Karpas-422 (cell line): ENCODE data around the gene WDR76. TPM values are rescaled to one million over a fixed set of nuclear protein-coding genes. Genes with fewer than 3 reads are reported as not detected.

ENCODE experiments used
- DNase-seq: peaks from one replicate; pipeline ENCODE4 v3.0.0-alpha.2; 2015
- H2AFZ ChIP-seq: fragments of 200-600 bp; sonication (generic); 2 replicates; pipeline ENCODE4 v1.6.1; 2014; ENCODE audit warnings: antibody characterized with exemption, low read length, mixed read lengths
- H3K27ac ChIP-seq: fragments of 200-600 bp; sonication (generic); 2 replicates; pipeline ENCODE4 v1.5.1; 2014; ENCODE audit warnings: mild to moderate bottlenecking, low read length, moderate library complexity
- H3K27me3 ChIP-seq: fragments of 200-600 bp; sonication (generic); 2 replicates; pipeline ENCODE4 v1.6.1; 2014; ENCODE audit warnings: low read length, mixed read lengths
- H3K36me3 ChIP-seq: fragments of 200-600 bp; sonication (generic); 2 replicates; pipeline ENCODE4 v1.6.1; 2014; ENCODE audit warnings: low read length, mixed read lengths; ENCODE audit not compliant: insufficient read depth
- H3K4me1 ChIP-seq: fragments of 200-600 bp; sonication (generic); 2 replicates; pipeline ENCODE4 v1.6.1; 2014; ENCODE audit warnings: mild to moderate bottlenecking, low read length, mixed read lengths
- H3K4me2 ChIP-seq: fragments of 200-600 bp; sonication (generic); 2 replicates; pipeline ENCODE4 v1.6.1; 2014; ENCODE audit warnings: low read length, low read depth, mild to moderate bottlenecking; ENCODE audit not compliant: poor library complexity, severe bottlenecking
- H3K4me3 ChIP-seq: fragments of 200-600 bp; sonication (generic); 2 replicates; pipeline ENCODE4 v1.5.1; 2014; ENCODE audit warnings: mild to moderate bottlenecking, antibody characterized with exemption, low read length, mixed read lengths
- H3K79me2 ChIP-seq: fragments of 200-600 bp; sonication (generic); 2 replicates; pipeline ENCODE4 v1.6.1; 2014; ENCODE audit warnings: mild to moderate bottlenecking, low read length, mixed read lengths
- H3K9ac ChIP-seq: fragments of 200-600 bp; sonication (generic); 2 replicates; pipeline ENCODE4 v1.6.0; 2014; ENCODE audit warnings: low read length
- H3K9me2 ChIP-seq: fragments of 200-600 bp; sonication (generic), shearing (Covaris generic); replicated peaks from 2 replicates; pipeline ENCODE4 v1.6.0; 2014; ENCODE audit warnings: mild to moderate bottlenecking, low read length, moderate library complexity; ENCODE audit not compliant: insufficient read depth
- H3K9me3 ChIP-seq: fragments of 300-700, 200-600 bp; sonication (generic); 2 replicates; pipeline ENCODE4 v1.6.1; 2014; ENCODE audit warnings: low read length, mixed read lengths
- H4K20me1 ChIP-seq: fragments of 200-600 bp; sonication (generic); 2 replicates; pipeline ENCODE4 v1.6.1; 2014; ENCODE audit warnings: mild to moderate bottlenecking, antibody characterized with exemption, low read length, low read depth; ENCODE audit not compliant: insufficient read depth
- total RNA-seq: library from RNA; depleted of rRNA; stranded (reverse); fragments of >200 nt; shearing (Covaris generic); gene quantifications from 2 replicates; pipeline ENCODE4 v1.2.3, GENCODE V29; 2014; ENCODE audit warnings: low replicate concordance; rRNA removed

The WDR76 gene
- total RNA-seq = 39.9 and 43.8 TPM in 2 replicates

DNA sequence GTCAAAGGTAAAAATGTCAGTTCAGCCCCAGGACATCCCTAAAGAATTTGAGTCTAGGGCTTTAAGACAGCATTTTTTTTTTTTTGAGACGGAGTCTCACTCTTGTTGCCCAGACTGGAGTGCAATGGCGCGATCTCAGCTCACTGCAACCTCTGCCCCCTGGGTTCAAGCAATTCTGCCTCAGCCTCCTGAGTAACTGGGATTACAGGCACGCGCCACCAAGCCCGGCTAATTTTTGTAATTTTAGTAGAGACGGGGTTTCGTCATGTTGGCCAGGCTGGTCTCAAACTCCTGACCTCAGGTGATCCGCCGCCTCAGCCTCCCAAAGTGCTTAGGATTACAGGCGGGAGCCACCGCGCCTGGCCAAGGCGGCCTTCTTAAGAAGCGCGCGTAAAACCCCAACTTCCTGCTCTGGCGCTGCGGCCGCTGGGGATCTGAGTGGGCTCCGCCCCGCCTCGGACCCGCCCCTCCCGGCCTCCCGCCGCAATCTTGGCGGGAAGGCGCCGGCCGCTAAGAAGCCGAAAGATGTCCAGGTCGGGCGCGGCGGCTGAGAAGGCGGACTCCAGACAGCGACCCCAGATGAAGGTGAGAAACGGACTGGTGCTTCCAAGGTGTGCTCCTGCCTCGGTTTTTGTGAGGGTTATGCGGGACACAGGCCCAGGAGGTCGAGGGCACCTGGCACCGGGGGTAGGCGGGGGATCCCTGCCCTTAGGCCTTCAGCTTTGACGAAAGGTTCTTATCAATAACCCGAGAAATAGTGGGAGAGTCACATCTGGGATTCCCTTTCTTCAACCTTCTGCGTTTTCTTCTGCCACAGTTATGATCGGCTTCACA, at the start of gene WDR76:
TSS of gene WDR76 (plus strand) at position 495 of the 834 bp plus-strand sequence. CDS start at position 526, 31 bp downstream.
- Histone ChIP-seq H3K79me2 (peaks cover 73% of the 10 kb centered on the region), H3K4me2 (peak within 1 kb of the TSS; percentile 74), H2AFZ (no peak within 1 kb of the TSS), H3K9ac (peak within 1 kb of the TSS; percentile 83), H3K4me1 (peaks cover 67% of the 10 kb centered on the region), H3K9me2 (no peaks in the 10 kb centered on the region), H3K27ac (peak within 1 kb of the TSS; percentile 85), H4K20me1 (no peaks in the 10 kb centered on the region), H3K27me3 (no peaks in the 10 kb centered on the region), H3K4me3 (peak within 1 kb of the TSS; percentile 72), H3K36me3 (peaks cover 28% of the 10 kb centered on the region), H3K9me3 (no peaks in the 10 kb centered on the region)
- peak; percentile 96 for DNase-seq

DNA sequence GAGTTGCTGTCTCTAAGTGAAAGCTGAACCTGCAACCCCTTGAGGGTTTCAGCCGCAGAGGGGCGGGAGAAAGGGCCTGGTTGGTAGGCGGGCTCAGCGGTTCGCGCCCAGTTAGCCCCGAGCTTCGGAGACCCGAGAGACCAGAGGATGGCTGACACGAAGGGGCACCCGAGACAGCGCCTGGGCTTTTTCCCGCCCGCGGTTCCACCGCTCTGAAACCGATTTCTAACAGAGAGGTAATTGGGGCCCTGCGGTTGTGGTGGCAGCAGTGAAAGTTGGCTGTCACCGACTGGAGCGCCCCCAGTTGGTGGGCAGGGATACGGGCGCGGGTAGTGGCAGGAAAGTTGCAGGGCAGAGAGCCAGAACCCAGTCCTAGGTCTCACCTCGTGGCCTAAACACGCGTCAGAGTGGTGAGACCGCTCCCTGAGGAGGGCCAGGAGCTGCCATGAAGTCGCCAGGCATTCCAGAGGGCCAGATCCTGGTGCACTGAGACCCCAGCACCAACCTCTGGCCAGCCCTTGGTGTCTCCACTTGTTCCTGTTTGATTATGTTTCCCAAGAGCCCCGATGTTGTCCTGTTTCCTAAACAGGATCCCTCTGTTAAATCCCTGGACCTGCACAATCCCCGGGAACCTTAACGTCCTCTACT, 49.4 kb upstream of the WDR76 start:
- H4K20me1 ChIP-seq = peaks cover 20% of the 10 kb centered on the region
- H3K9me3 ChIP-seq = no peaks in the 10 kb centered on the region
- peaks cover 64% of the 10 kb centered on the region for H3K4me1 ChIP-seq
- peak overlapping the region; percentile 96 for H3K4me3 ChIP-seq
- H3K9ac ChIP-seq = peak overlapping the region; percentile 100
- H3K4me2 ChIP-seq = peak overlapping the region; percentile 95
- no peaks in the 10 kb centered on the region for H3K9me2 ChIP-seq
- peak overlapping the region; percentile 99 for H3K27ac ChIP-seq
- H3K36me3 ChIP-seq = peaks cover 29% of the 10 kb centered on the region
- no peaks in the 10 kb centered on the region for H3K27me3 ChIP-seq
- no peak overlapping the region; the same call in 1 of the 2 replicates for H2AFZ ChIP-seq
- peaks cover 26% of the 10 kb centered on the region for H3K79me2 ChIP-seq
- DNase-seq = peak; percentile 97

DNA sequence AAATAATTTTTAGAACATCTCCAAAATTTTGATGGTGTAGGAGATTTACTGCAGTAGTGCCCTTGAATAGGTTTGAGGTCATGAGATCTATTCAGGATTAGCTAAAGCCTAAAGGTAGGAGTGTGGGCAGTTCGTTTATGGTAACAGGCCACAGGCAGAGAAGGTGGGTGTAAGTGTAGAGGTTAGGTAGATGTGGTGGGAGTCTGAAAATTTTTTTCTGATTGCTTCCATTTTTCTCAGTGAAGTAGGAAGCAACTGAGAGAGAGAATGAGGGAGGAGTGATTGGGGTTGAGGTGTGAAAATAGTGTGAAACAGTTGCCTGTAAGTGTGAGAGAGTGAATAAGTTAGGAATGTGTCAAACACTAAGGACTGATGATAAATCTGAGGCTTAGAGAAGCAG, 47.8 kb upstream of the WDR76 start:
- Histone ChIP-seq H4K20me1 (peaks cover 17% of the 10 kb centered on the region), H3K27me3 (no peaks in the 10 kb centered on the region), H3K4me1 (peaks cover 50% of the 10 kb centered on the region), H2AFZ (no peak overlapping the region), H3K4me2 (no peak overlapping the region), H3K79me2 (peaks cover 26% of the 10 kb centered on the region), H3K9ac (no peak overlapping the region), H3K36me3 (peaks cover 18% of the 10 kb centered on the region), H3K9me3 (no peaks in the 10 kb centered on the region), H3K27ac (peak overlapping the region; percentile 48; the same call in 1 of the 2 replicates), H3K4me3 (no peak overlapping the region), H3K9me2 (no peaks in the 10 kb centered on the region)
- DNase-seq = no peak

GRCh38 chr15:43789409-43789808, 37.4 kb upstream of the WDR76 start:
- peaks cover 23% of the 10 kb centered on the region for H3K36me3 ChIP-seq
- peaks cover 54% of the 10 kb centered on the region for H3K4me1 ChIP-seq
- H3K27me3 ChIP-seq = no peaks in the 10 kb centered on the region
- H3K4me3 ChIP-seq = no peak overlapping the region
- H2AFZ ChIP-seq = no peak overlapping the region
- H3K9me2 ChIP-seq = no peaks in the 10 kb centered on the region
- peak overlapping the region; percentile 65 for H3K4me2 ChIP-seq
- peak; percentile 94 for DNase-seq
- H3K27ac ChIP-seq = peak overlapping the region; percentile 98
- H3K9me3 ChIP-seq = no peaks in the 10 kb centered on the region
- peak overlapping the region; percentile 68 for H3K9ac ChIP-seq
- peaks cover 20% of the 10 kb centered on the region; the same call in 1 of the 2 replicates for H4K20me1 ChIP-seq
- peaks cover 22% of the 10 kb centered on the region for H3K79me2 ChIP-seq

GRCh38 chr15:43791993-43792760, 34.6 kb upstream of the WDR76 start, which contains the start of gene SERF2:
Gene SERF2, plus strand, starts transcription at chr15:43792320. Its CDS starts 57 bp downstream, at chr15:43792377.
- Histone ChIP-seq H3K9me3 (no peaks in the 10 kb centered on the region), H3K4me1 (peaks cover 76% of the 10 kb centered on the region), H3K4me3 (peak within 1 kb of the TSS; percentile 98), H3K79me2 (peaks cover 22% of the 10 kb centered on the region), H3K9ac (peak within 1 kb of the TSS; percentile 98), H3K4me2 (peak within 1 kb of the TSS; percentile 89), H2AFZ (peak within 1 kb of the TSS; percentile 46; the same call in 1 of the 2 replicates), H3K27me3 (no peaks in the 10 kb centered on the region), H3K27ac (peak within 1 kb of the TSS; percentile 95), H3K9me2 (no peaks in the 10 kb centered on the region), H3K36me3 (peaks cover 26% of the 10 kb centered on the region), H4K20me1 (peaks cover 24% of the 10 kb centered on the region; the same call in 1 of the 2 replicates)
- DNase-seq = peak; percentile 100

DNA sequence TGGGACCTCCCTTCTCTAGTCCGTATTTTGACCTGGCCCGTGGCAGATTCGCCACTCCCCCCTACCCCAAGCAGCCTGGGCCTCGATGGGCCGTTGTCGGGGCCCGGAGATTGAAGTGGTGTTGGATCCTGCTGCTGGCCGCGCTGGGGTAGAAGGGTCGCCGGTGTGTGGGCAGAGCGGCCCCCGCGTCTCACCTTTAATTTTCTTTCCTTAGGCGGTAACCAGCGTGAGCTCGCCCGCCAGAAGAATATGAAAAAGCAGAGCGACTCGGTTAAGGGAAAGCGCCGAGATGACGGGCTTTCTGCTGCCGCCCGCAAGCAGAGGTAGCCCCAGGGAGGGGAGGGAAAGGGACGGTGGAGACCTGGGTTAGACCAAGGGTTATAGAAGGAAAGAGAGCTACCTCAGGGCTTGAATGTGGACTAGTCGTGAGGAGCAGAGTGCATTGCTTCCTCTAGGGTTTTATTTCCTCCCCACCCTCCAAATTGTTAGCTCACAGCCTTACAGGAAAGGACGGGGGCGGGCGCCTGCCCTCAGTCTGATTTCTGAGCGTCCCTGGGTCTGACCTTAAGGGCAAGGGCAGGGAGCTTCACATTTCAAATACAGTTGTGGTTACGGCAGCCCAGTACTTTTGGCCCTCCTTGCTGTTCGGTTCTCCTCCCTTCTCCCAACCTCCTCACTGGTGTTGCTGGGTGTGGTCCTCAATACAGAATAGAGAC, 33.9 kb upstream of the WDR76 start:
- peak; percentile 63 for DNase-seq
- Histone ChIP-seq H3K4me1 (peaks cover 74% of the 10 kb centered on the region), H3K27me3 (no peaks in the 10 kb centered on the region), H3K4me2 (peak overlapping the region; percentile 89), H3K9me3 (no peaks in the 10 kb centered on the region), H2AFZ (no peak overlapping the region), H3K79me2 (peaks cover 22% of the 10 kb centered on the region), H3K27ac (peak overlapping the region; percentile 95), H3K9me2 (no peaks in the 10 kb centered on the region), H3K4me3 (peak overlapping the region; percentile 98), H4K20me1 (peaks cover 24% of the 10 kb centered on the region; the same call in 1 of the 2 replicates), H3K9ac (peak overlapping the region; percentile 98), H3K36me3 (peaks cover 26% of the 10 kb centered on the region)

- peak overlapping the region; percentile 98 for H3K9ac ChIP-seq
- H3K9me2 ChIP-seq = no peaks in the 10 kb centered on the region
- no peak for DNase-seq
- H3K79me2 ChIP-seq = peaks cover 22% of the 10 kb centered on the region
- H3K27me3 ChIP-seq = no peaks in the 10 kb centered on the region
- H4K20me1 ChIP-seq = peaks cover 24% of the 10 kb centered on the region; the same call in 1 of the 2 replicates
- no peak overlapping the region for H2AFZ ChIP-seq
- H3K4me2 ChIP-seq = peak overlapping the region; percentile 89
- peak overlapping the region; percentile 98 for H3K4me3 ChIP-seq
- no peaks in the 10 kb centered on the region for H3K9me3 ChIP-seq
- H3K4me1 ChIP-seq = peaks cover 74% of the 10 kb centered on the region
- H3K36me3 ChIP-seq = peaks cover 26% of the 10 kb centered on the region
- peak overlapping the region; percentile 95 for H3K27ac ChIP-seq
These were observed 33.2 kb upstream of the WDR76 start for GRCh38 chr15:43793647-43794046.
